ENCODE results near the gene ZNF710. TPM values are rescaled to one million over a fixed set of nuclear protein-coding genes. Genes with fewer than 3 reads are reported as not detected.
A peak's percentile ranks its signal among the peaks of the same experiment; 100 is the strongest.

ZNF710 gene
- total RNA-seq, 4 donors from 2014 or later = 8.9 to 17.2 (median 11.5) TPM

GRCh38 chr15:90060797-90061196 lies 59.7 kb downstream of the ZNF710 start:
- TF ChIP-seq POLR2A (IDR thresholded peaks at IDR 0.05) = no peak
- no peak for TF ChIP-seq CTCF (IDR thresholded peaks at IDR 0.05)
- H3K36me3 ChIP-seq = no peaks in the 10 kb centered on the region
- no peak overlapping the region for H3K4me3 ChIP-seq (replicated peaks in 1 of 3)
- peak overlapping the region in 2 of 3 donors; percentile 90 to 96 for H3K27ac ChIP-seq
- peaks cover 27 to 63% of the 10 kb centered on the region in 2 donors for H3K4me1 ChIP-seq
- intact Hi-C loops (cut with DNase I) = loop anchor here (10.0 kb wide), 1 partner anchor 56 kb away; the partner anchor contains the start of gene ZNF710
- whole genome bisulfite sequencing, 2 donors = 73 to 74% methylated on average over 3 of the region's 3 CpGs
- no peaks in the 10 kb centered on the region for H3K9me3 ChIP-seq
- no peak for DNase-seq
- no peaks in the 10 kb centered on the region for H3K27me3 ChIP-seq

- Histone ChIP-seq H3K36me3 (no peaks in the 10 kb centered on the region), H3K9me3 (no peaks in the 10 kb centered on the region), H3K4me1 (peaks cover 27 to 63% of the 10 kb centered on the region in 2 donors), H3K4me3 (replicated peaks in 1 of 3) (no peak overlapping the region), H3K27me3 (no peaks in the 10 kb centered on the region), H3K27ac (peak overlapping the region; percentile 90 to 99 (median 96))
- TF ChIP-seq POLR2A (IDR thresholded peaks at IDR 0.05) = no peak
- TF ChIP-seq CTCF (IDR thresholded peaks at IDR 0.05) = no peak
- intact Hi-C loops (cut with DNase I) = loop anchor here (10.0 kb wide), 1 partner anchor 57 kb away; the partner anchor contains the start of gene ZNF710
- WGBS, 2 donors = 24 to 33% methylated on average over 8 of the region's 8 CpGs
- DNase-seq = peak; percentile 84 to 85
Measured at GRCh38 chr15:90062023-90062442, 60.9 kb downstream of the ZNF710 start.

- no peak overlapping the region for H3K4me3 ChIP-seq (replicated peaks in 1 of 3)
- no peaks in the 10 kb centered on the region for H3K36me3 ChIP-seq
- peak; percentile 93 to 95 for DNase-seq
- 29 to 54% methylated on average over 6 to 13 of the region's 16 CpGs for WGBS, 2 donors
- H3K27ac ChIP-seq = peak overlapping the region; percentile 90 to 99 (median 96)
- intact Hi-C loops (cut with DNase I) = loop anchor here (10.0 kb wide), 1 partner anchor 58 kb away; the partner anchor contains the start of gene ZNF710
- H3K9me3 ChIP-seq = no peaks in the 10 kb centered on the region
- H3K4me1 ChIP-seq = peaks cover 27 to 63% of the 10 kb centered on the region in 2 donors
- H3K27me3 ChIP-seq = no peaks in the 10 kb centered on the region
- no peak for TF ChIP-seq CTCF (IDR thresholded peaks at IDR 0.05)
- TF ChIP-seq POLR2A (IDR thresholded peaks at IDR 0.05) = peak in 1 of 2 donors; percentile 64
Measured at GRCh38 chr15:90062462-90062932, 61.4 kb downstream of the ZNF710 start.

- Histone ChIP-seq H3K4me3 (replicated peaks in 1 of 3) (no peak overlapping the region), H3K27me3 (no peaks in the 10 kb centered on the region), H3K4me1 (peaks cover 27 to 66% of the 10 kb centered on the region in 2 donors), H3K9me3 (no peaks in the 10 kb centered on the region), H3K27ac (peak overlapping the region; percentile 90 to 99 (median 96)), H3K36me3 (no peaks in the 10 kb centered on the region)
- intact Hi-C loops (cut with DNase I) = loop anchor here (10.0 kb wide), 1 partner anchor 58 kb away; the partner anchor contains the start of gene ZNF710
- TF ChIP-seq POLR2A (IDR thresholded peaks at IDR 0.05) = no peak
- TF ChIP-seq CTCF (IDR thresholded peaks at IDR 0.05) = no peak
- 38 to 54% methylated on average over 12 to 14 of the region's 20 CpGs for WGBS, 2 donors
- DNase-seq = peak; percentile 65 to 67
Measured at GRCh38 chr15:90062973-90063769, 62.0 kb downstream of the ZNF710 start.
